Lung (tissue), 12 donors: ENCODE measurements around the gene MCCC1. TPM values are rescaled to one million over a fixed set of nuclear protein-coding genes. Genes with fewer than 3 reads are reported as not detected.

Experiments
- ATAC-seq: fragments of 200-7000 bp; cut with Tn5 transposase; one replicate; pipeline ENCODE4 v1.9.1; 2020; ENCODE audit warnings: moderate number of reproducible peaks; ENCODE audit not compliant: insufficient read depth, low FRiP score
- DNase-seq, 3 donors: peaks; one replicate each; pipeline ENCODE4 v3.0.0-alpha.2; 2013 to 2017
- H3K27ac ChIP-seq, 2 donors: one replicate each; pipeline ENCODE4 v1.5.1; 2013; ENCODE audit warnings: mild to moderate bottlenecking in 2 of 2, moderate library complexity in 2 of 2, control low read depth in 1 of 2, inconsistent platforms in 1 of 2, low read depth in 1 of 2, low read length in 1 of 2
- H3K27me3 ChIP-seq, 3 donors: one replicate each; pipeline ENCODE4 v1.5.1; 2013; ENCODE audit warnings: low read length in 2 of 3; ENCODE audit not compliant: control insufficient read depth in 3 of 3, insufficient read depth in 3 of 3
- H3K36me3 ChIP-seq, 4 donors: one replicate each; pipeline ENCODE4 v1.5.1; 2013; ENCODE audit warnings: low read length in 4 of 4, mild to moderate bottlenecking in 1 of 4, moderate library complexity in 1 of 4; ENCODE audit not compliant: control insufficient read depth in 4 of 4, insufficient read depth in 4 of 4
- H3K4me1 ChIP-seq, 5 donors: one replicate each; pipeline ENCODE4 v1.5.1; 2013; ENCODE audit warnings: low read length in 5 of 5, mild to moderate bottlenecking in 2 of 5, moderate library complexity in 1 of 5; ENCODE audit not compliant: control insufficient read depth in 5 of 5, insufficient read depth in 5 of 5
- H3K4me3 ChIP-seq: one replicate; pipeline ENCODE4 v1.5.1; 2013; ENCODE audit warnings: mild to moderate bottlenecking, control low read depth, moderate library complexity
- H3K9ac ChIP-seq, 2 donors: one replicate each; pipeline ENCODE4 v1.5.1; 2013; ENCODE audit warnings: low read length in 2 of 2, control low read depth in 1 of 2; ENCODE audit not compliant: insufficient read depth in 1 of 2
- H3K9me3 ChIP-seq, 4 donors: one replicate each; pipeline ENCODE4 v1.5.1; 2013; ENCODE audit warnings: low read length in 3 of 4, mild to moderate bottlenecking in 1 of 4, moderate library complexity in 1 of 4; ENCODE audit not compliant: control insufficient read depth in 4 of 4, insufficient read depth in 3 of 4
- WGBS, 2 donors: extraction: QIAGEN DNeasy Blood & Tissue Kit; methylation state at CpG; one replicate each; pipeline ENCODE4 v1.1.7; 2013; 5-methylcytosine and 5-hydroxymethylcytosine counted together
- polyA plus RNA-seq, 2 donors: library from polyadenylated mRNA; stranded (reverse); fragments of 200-250 nt; gene quantifications; one replicate each; pipeline ENCODE4 v1.2.1, GENCODE V29; 2013
- total RNA-seq, 2 donors: library from RNA; depleted of rRNA in 1 of 2; stranded (reverse); fragments of >200 nt in 1 of 2; gene quantifications; one replicate each; pipeline ENCODE4 v1.2.1, GENCODE V29; 2014 to 2021
- TF ChIP-seq, protein P1 (sequence below): IDR thresholded peaks from 2 replicates; pipeline ENCODE4 v1.5.1; 2012; ENCODE audit warnings: mild to moderate bottlenecking; ENCODE audit errors: control extremely low read depth, extremely low read depth
- donor health status: control.
- donor health status: control.
- donor health status: Bipolar disorder and iron deficiency.
- donor health status: healthy.
- donor health status: DM: yes; HTN: yes; CAD: no.

MCCC1 gene
- total and polyA plus RNA-seq, 4 donors = 21.7 to 126 (median 63.7) TPM

DNA sequence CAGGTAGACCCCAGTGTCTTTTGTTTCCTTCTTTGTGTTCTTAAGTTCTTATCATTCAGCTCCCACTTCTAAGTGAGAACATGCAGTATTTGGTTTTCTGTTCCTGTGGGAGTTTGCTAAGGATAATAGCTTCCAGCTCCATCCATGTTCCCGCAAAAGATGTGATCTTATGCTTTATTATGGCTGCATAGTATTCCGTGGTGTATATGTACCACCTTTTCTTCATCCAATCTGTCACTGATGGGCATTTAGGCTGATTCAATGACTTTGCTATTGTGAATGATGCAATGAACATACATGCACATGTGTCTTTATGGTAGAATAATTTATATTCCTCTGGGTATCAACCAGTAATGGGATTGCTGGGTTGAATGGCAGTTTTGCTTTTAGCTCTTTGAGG lies 24.4 kb downstream of the MCCC1 start:
- H3K9me3 ChIP-seq = peaks cover 0 to 8% (median 1%) of the 10 kb centered on the region in 4 donors
- 97 to 99% methylated on average over 2 of the region's 2 CpGs for WGBS, 2 donors
- H3K36me3 ChIP-seq = peaks cover 3 to 24% (median 15%) of the 10 kb centered on the region in 4 donors
- no peak for DNase-seq
- no peaks in the 10 kb centered on the region for H3K27me3 ChIP-seq
- TF ChIP-seq, protein P1, sequence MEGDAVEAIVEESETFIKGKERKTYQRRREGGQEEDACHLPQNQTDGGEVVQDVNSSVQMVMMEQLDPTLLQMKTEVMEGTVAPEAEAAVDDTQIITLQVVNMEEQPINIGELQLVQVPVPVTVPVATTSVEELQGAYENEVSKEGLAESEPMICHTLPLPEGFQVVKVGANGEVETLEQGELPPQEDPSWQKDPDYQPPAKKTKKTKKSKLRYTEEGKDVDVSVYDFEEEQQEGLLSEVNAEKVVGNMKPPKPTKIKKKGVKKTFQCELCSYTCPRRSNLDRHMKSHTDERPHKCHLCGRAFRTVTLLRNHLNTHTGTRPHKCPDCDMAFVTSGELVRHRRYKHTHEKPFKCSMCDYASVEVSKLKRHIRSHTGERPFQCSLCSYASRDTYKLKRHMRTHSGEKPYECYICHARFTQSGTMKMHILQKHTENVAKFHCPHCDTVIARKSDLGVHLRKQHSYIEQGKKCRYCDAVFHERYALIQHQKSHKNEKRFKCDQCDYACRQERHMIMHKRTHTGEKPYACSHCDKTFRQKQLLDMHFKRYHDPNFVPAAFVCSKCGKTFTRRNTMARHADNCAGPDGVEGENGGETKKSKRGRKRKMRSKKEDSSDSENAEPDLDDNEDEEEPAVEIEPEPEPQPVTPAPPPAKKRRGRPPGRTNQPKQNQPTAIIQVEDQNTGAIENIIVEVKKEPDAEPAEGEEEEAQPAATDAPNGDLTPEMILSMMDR = no peak
- no peak overlapping the region for H3K4me3 ChIP-seq
- H3K4me1 ChIP-seq = no peaks in the 10 kb centered on the region
- no peak overlapping the region for H3K27ac ChIP-seq
- no peak overlapping the region for H3K9ac ChIP-seq
- no peak for ATAC-seq

DNA sequence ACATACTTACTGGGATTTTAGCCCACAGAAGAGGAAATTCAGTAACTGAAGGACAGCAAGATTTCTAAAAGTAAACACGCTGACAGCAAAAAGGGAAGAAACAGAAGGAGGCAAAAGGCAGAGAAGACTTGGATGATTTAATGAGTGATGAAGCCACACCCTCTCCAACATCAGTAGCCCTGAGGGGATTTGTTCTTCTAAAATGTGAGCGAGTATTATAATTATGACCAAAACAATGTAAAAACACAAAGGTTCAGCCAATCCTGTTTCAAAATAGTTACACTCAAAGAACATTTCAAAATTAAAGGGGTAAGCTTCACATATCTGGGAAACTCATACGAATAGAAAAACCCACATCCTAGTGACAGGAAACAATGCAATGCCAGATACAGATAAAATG lies 25.0 kb downstream of the MCCC1 start:
- H3K4me3 ChIP-seq = no peak overlapping the region
- H3K27ac ChIP-seq = no peak overlapping the region
- H3K4me1 ChIP-seq = no peaks in the 10 kb centered on the region
- H3K36me3 ChIP-seq = peaks cover 3 to 24% (median 15%) of the 10 kb centered on the region in 4 donors
- DNase-seq (no peak), ATAC-seq (no peak)
- no peak overlapping the region for H3K9ac ChIP-seq
- H3K9me3 ChIP-seq = peaks cover 0 to 6% (median 1%) of the 10 kb centered on the region in 4 donors
- WGBS, 2 donors = 41 to 69% methylated on average over 3 of the region's 3 CpGs
- H3K27me3 ChIP-seq = no peaks in the 10 kb centered on the region
- TF ChIP-seq, protein P1 = no peak

DNA sequence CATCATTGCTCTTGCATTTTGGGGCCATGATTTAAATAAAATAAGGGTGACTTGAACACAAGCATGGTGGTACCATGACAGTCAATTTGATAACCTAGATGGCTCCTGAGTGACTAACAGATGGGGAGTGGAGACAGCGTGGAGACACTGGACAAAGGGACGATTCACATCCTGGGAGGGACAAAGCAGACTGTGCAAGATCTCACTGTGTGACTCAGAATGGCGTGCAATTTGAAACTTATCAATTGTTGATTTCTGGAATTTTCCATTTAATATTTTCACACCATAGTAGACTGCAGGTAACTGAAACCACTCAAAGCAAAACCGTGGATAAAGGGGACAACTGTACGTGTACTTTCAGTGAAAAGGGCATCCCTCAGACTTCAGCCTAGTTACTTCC lies 25.5 kb downstream of the MCCC1 start:
- DNase-seq (no peak), ATAC-seq (no peak)
- Histone ChIP-seq H3K4me3 (no peak overlapping the region), H3K4me1 (no peaks in the 10 kb centered on the region), H3K36me3 (peaks cover 3 to 22% (median 13%) of the 10 kb centered on the region in 4 donors), H3K9ac (no peak overlapping the region), H3K27ac (no peak overlapping the region), H3K9me3 (peaks cover 0 to 5% (median 1%) of the 10 kb centered on the region in 4 donors), H3K27me3 (no peaks in the 10 kb centered on the region)
- TF ChIP-seq, protein P1 = no peak
- WGBS, 2 donors = 64 to 73% methylated on average over 5 of the region's 5 CpGs

DNA sequence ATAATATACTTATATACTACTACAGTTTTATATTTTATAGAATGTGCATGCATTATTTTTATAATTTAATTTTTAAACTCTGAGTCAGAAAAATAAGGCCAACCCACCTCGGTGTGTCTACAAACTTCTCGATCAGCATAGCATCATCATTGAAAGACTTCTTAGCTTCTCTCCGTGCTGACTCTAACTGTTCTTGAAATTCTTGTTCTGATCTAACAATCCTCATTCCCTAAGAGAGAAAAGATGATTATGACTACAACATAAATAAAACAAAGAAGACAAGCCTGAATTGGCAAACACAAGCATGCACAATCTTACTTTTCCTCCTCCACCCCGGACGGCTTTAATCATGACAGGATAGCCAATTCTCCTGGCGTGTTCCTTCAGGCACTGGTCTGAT lies 28.4 kb downstream of the MCCC1 start:
- H3K9me3 ChIP-seq = no peaks in the 10 kb centered on the region
- peaks cover 6 to 34% (median 16%) of the 10 kb centered on the region in 4 donors for H3K36me3 ChIP-seq
- WGBS, 2 donors = 96 to 99% methylated on average over 6 of the region's 6 CpGs
- H3K4me1 ChIP-seq = no peaks in the 10 kb centered on the region
- no peak for DNase-seq
- no peak overlapping the region for H3K9ac ChIP-seq
- no peak overlapping the region for H3K4me3 ChIP-seq
- H3K27ac ChIP-seq = no peak overlapping the region
- ATAC-seq = no peak
- H3K27me3 ChIP-seq = no peaks in the 10 kb centered on the region
- TF ChIP-seq, protein P1 = no peak
